IPS-NIHi11 (cell line): ENCODE measurements around the gene ARHGDIG.

Source experiments
- DNase-seq: peaks from one replicate; pipeline ENCODE4 v3.0.0; 2012; ENCODE audit warnings: mixed read lengths, low spot score

ARHGDIG gene

DNA sequence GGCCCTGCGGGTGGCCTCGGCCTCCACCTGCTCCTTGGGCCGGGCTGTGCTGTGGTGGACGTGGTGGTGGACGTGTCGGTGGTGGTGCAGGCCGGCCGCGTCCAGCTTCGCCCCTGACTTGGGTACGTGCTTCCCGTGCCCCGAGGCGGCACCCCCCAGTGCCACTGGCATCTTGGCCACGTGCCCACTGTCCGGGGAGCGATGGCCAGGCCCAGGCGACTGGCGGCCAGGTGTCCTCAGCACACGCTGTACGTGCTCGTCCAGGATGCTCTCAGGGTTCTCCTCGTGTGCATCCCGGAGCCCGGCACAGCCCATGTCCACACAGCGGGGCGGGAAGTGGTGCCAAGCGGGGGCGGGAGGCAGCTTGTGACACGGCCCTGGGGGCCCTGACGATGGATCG is 17.4 kb downstream of the ARHGDIG start:
- DNase-seq, result no peak

DNA sequence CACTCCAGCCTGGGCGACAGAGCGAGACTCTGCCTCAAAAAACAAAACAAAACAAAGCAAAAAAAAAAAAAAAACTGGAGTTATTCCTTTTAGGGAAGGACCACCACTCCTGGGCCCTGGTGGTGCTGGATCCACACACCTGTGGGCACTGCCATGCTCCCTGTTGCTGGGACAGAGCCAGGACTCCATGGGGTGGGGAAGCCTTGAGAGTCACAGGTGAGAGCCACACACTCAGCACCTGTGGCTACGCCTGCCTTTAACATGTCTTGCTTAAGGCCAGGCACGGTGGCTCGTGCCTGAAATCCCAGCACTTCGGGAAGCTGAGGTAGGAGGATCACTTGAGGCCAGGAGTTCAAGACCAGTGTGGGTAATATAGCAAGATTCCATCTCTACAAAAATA is 20.8 kb downstream of the ARHGDIG start:
- no peak for DNase-seq

GRCh38 chr16:301950-302349 is 21.6 kb downstream of the ARHGDIG start:
- no peak for DNase-seq

DNA sequence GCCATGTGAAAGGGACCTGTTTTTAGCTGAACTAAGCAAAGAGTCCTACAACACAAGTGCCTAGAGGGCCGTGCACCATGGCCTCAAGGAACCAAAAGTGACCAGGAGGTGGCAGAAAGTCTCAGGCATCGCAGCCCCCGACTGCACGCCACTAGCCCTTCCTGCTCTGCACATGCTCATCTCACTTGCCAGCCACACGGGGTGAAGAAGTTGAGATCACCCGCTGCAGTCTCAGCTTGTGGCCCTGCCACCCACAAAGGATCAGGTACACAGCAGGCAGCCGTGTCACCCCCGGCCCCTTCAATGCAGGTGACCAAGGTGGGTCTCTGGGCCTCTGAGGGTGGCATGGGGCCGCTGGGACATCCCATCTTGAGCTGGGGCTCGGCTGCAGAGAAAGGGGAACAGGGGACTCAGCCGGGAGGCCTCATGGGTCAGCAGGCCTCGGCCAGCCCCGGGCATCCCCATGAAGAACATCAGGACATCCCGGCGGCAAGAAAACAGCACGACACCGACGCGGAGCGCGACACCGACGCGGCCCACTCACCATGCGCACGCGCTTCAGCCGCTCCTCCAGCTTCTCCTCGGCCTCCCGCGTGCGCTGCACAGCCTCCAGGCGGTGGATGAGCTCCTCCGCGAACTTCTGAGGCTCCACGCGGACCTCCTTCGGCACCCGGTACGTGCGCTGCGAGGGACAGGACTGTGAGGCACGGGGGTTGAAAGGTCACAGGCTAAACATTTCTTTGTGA is 23.5 kb downstream of the ARHGDIG start:
- no peak for DNase-seq

GRCh38 chr16:305916-306626 is 25.7 kb downstream of the ARHGDIG start:
- DNase-seq, result no peak

GRCh38 chr16:306911-307370 is 26.6 kb downstream of the ARHGDIG start:
- no peak for DNase-seq

GRCh38 chr16:307691-308312 is 27.4 kb downstream of the ARHGDIG start:
- DNase-seq, result no peak

DNA sequence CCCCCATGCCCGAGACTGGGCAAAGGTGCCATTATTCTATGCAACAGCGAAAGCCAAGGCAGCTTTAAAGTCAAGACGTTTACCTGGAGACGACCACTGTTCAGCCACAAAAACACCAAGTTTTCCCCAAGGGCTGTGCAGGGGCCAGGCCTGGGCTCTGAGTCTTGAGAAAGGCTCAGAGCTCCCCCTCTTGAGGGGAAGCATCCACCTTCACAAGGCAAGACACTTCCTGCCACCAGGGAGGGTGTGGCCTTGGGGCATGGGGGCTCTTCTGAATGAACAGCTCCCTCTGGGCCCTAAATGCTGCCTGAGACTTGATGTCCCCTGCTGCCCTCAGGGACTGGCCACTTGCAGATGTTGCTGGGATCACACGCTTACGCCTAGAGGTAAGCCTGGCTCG is 29.1 kb downstream of the ARHGDIG start:
- no peak for DNase-seq

DNA sequence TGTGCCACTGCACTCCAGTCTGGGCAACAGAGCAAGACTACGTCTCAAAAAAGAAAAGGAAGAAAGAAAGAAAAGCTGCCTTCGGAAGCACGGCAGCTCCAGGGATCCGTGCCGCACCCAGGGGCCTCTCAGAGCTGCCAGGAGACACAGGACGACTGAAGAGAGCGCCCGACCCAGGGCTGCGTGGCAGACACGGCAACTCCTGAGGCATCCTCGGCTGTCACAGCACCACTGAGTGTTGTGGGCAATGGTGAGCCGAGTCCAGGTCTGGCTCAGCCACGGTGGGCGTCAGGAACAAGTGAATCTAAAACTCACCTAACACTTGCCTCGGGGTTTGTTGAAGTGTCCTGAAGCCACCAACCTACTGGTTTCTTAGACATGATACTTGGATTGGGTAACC is 31.3 kb downstream of the ARHGDIG start:
- no peak for DNase-seq

GRCh38 chr16:314351-314750 is 34.0 kb downstream of the ARHGDIG start:
- no peak for DNase-seq

GRCh38 chr16:314795-315299 is 34.5 kb downstream of the ARHGDIG start:
- no peak for DNase-seq

DNA sequence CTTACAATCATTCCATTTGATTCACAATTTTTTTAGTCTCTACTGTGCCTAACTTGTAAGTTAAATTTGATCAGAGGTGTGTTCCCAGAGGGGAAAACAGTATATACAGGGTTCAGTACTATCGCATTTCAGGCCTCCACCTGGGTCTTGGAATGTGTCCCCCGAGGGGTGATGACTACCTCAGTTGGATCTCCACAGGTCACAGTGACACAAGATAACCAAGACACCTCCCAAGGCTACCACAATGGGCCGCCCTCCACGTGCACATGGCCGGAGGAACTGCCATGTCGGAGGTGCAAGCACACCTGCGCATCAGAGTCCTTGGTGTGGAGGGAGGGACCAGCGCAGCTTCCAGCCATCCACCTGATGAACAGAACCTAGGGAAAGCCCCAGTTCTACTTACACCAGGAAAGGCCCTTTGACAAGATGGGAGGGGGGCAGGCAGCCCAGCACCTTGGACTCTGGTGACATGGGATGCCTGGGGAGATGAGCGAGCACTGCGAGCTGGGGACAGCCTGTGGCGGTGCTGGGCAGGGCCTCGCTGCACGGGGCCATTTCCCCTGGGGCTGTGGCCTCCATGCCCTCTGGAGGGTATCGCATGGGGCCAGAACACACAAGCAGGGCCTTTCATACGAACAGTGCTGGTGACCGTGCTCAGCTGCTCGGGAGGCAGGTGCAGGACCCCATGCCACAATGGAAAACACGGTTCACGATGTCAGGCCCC is 36.5 kb downstream of the ARHGDIG start:
- no peak for DNase-seq

DNA sequence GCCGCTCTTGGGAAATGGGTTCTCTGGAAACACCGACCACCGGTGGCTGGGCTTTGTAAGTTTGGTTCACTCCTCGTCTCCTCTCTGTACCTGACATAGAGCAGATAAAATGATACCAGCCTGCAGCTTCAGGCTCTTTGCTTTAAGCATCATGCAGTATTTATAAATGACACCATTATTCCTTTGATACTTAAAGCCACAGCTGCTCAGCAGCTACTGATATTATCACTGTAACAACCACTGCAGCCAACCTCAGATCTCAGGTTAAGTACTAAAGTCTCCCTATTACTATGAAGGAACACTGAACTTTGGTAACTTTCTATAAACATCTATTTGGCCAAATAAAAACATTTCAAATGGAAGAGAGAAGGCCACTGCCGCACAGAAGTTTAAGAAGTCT is 37.2 kb downstream of the ARHGDIG start:
- DNase-seq, result no peak

- peak; percentile 83 for DNase-seq
Measured at GRCh38 chr16:318628-319027, 38.2 kb downstream of the ARHGDIG start.

- DNase-seq, result no peak
Measured at GRCh38 chr16:320206-320605, 39.8 kb downstream of the ARHGDIG start.

DNA sequence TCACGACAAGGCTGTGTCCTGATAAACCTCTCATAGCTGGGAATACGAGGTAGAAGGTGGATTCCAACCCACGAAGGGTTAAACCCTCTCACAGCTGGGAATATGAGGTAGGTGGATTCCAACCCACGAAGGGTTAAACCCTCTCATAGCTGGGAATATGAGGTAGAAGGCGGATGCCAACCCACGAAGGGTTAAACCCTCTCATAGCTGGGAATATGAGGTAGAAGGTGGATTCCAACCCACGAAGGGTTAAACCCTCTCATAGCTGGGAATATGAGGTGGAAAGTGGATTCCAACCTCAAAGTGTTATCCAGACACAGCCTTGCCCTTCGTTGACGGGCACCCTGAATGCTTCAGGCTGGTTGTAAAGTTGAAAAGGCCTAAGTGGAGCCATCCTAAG is 41.1 kb downstream of the ARHGDIG start:
- no peak for DNase-seq

DNA sequence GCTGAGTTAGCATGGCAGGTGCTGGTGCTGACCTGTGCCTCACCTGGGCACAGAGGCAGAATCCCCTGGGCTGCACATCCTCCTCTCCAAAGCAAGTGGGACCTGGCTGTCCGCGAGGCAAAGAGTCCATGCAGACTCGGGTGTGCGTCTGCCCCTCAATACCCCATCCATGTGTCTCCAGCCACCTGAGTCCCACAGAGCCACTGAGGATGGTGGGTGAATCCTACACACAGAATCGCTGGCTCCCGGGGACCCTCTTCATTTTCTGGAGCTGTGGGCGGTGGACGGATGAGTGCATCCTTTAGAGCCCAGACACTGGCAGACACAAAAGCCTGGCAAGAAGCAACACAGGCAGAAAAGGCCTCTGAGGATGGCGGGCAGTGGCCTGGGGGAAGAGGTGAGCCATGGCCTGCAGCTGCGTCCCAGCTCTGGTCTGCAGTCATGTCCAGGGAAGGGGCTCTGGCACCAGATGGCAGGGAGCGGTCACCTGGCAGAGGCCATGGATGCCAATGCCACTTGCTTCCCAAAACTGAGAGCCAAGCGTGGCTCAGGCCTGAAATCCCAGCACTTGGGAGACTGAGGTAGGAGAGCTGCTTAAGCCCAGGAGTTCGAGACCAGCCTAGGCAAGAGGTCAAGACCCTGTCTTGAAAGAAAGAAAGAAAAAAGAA is 42.2 kb downstream of the ARHGDIG start:
- DNase-seq, result no peak

DNA sequence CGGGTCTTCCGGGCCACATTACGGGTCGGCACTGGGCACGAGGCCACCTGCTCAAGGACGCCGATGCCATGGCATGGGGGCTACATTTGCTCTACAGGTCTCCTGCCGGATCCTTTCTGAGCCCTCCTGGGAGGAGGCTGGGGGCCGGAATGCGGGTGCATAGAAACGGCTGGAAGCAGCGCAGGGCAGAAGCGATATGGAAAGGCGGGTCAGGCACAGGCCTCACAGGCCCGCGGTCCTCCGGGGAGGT is 43.7 kb downstream of the ARHGDIG start:
- no peak for DNase-seq

- peak; percentile 67 for DNase-seq
Measured at GRCh38 chr16:324451-325334, 44.3 kb downstream of the ARHGDIG start.

DNA sequence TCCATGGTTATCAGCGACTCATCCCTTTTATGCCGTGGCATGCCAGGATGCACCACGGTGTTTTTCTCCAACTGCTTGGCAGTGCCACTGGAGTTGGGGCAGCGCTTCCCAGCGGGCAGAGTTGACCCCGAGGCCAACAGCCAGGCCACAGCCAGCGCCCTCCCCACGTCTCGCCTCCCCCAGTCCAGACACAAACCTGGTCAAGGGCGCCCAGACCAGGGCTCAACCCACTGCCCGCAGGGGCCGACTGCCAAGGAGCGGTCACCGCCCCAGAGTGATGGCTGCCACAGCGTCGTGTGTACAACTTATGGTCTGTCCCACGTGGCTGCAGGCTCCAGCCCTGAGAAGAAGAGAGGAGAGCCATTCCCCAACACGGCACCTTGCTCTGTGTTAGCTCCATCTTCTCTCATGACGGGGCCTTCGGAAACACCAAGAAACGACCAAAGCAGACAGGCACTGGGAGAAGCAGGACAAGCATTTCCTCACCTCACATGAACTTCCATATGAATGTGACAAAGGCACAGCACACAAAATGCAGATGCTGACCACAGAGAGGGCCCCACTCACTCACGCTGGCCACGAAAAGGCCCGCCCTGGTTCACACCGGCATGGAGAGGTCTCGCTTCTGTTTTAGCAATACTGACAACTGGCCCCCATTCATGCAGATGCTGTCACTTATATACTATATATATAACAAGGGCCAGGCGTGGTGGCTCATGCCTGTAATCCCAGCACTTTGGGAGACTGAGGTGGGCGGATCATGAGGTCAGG is 45.2 kb downstream of the ARHGDIG start:
- DNase-seq, result no peak
